ENCODE results near the gene CYP2B6.
"Not testable (repeated sequence)": the region's sequence is repeated elsewhere in the genome, so short reads cannot be mapped to it uniquely, and the experiment has no call there.

The CYP2B6 gene

DNA sequence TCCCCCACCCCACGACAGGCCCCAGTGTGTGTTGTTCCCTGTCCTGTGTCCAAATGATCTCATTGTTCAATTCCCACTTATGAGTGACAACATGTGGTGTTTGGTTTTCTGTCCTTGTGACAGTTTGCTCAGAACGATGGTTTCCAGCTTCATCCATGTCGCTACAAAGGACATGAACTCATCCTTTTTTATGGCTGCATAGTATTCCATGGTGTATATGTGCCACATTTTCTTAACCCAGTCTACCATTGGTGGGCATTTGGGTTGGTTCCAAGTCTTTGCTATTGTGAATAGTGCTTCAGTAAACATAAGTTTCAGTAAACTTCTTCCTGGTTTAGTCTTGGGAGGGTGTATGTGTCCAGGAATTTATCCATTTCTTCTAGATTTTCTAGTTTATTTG is 26.7 kb upstream of the CYP2B6 start:
- not testable (repeated sequence) for H3K27ac ChIP-seq (ENCODE audit: low read length); H3K9me3 ChIP-seq (ENCODE audit: control insufficient read depth in 1 of 2, low read length in 2 of 2); H3K4me1 ChIP-seq (ENCODE audit: control insufficient read depth in 1 of 2, insufficient read depth in 2 of 2, low read length in 2 of 2); H3K27me3 ChIP-seq (ENCODE audit: low read depth, low read length); H3K4me3 ChIP-seq (ENCODE audit: low read depth in 1 of 2, low read length in 2 of 2); H3K36me3 ChIP-seq (ENCODE audit: control insufficient read depth in 1 of 2, insufficient read depth in 2 of 2, low read length in 2 of 2)

- H3K4me1 ChIP-seq (ENCODE audit: control insufficient read depth in 1 of 2, insufficient read depth in 2 of 2, low read length in 2 of 2); H3K27me3 ChIP-seq (ENCODE audit: low read depth, low read length); H3K27ac ChIP-seq (ENCODE audit: low read length); H3K36me3 ChIP-seq (ENCODE audit: control insufficient read depth in 1 of 2, insufficient read depth in 2 of 2, low read length in 2 of 2); H3K4me3 ChIP-seq (ENCODE audit: low read depth in 1 of 2, low read length in 2 of 2); H3K9me3 ChIP-seq (ENCODE audit: control insufficient read depth in 1 of 2, low read length in 2 of 2): not testable (repeated sequence)
Observed at GRCh38 chr19:40965351-40965750, 25.7 kb upstream of the CYP2B6 start.

DNA sequence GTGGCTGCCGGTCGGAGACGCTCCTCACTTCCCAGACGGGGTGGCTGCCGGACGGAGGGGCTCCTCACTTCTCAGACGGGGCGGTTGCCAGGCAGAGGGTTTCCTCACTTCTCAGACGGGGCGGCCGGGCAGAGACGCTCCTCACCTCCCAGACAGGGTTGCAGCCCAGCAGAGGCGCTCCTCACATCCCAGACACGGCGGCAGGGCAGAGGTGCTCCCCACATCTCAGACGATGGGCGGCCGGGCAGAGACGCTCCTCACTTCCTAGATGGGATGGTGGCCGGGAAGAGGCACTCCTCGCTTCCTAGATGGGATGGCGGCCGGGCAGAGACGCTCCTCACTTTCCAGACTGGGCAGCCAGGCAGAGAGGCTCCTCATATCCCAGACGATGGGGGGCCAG is 24.5 kb upstream of the CYP2B6 start:
- not testable (repeated sequence) for H3K27me3 ChIP-seq (ENCODE audit: low read depth, low read length); H3K9me3 ChIP-seq (ENCODE audit: control insufficient read depth in 1 of 2, low read length in 2 of 2); H3K4me3 ChIP-seq (ENCODE audit: low read depth in 1 of 2, low read length in 2 of 2); H3K27ac ChIP-seq (ENCODE audit: low read length); H3K4me1 ChIP-seq (ENCODE audit: control insufficient read depth in 1 of 2, insufficient read depth in 2 of 2, low read length in 2 of 2); H3K36me3 ChIP-seq (ENCODE audit: control insufficient read depth in 1 of 2, insufficient read depth in 2 of 2, low read length in 2 of 2)

- H3K9me3 ChIP-seq (ENCODE audit: control insufficient read depth in 1 of 2, low read length in 2 of 2); H3K27ac ChIP-seq (ENCODE audit: low read length); H3K4me1 ChIP-seq (ENCODE audit: control insufficient read depth in 1 of 2, insufficient read depth in 2 of 2, low read length in 2 of 2); H3K36me3 ChIP-seq (ENCODE audit: control insufficient read depth in 1 of 2, insufficient read depth in 2 of 2, low read length in 2 of 2); H3K4me3 ChIP-seq (ENCODE audit: low read depth in 1 of 2, low read length in 2 of 2); H3K27me3 ChIP-seq (ENCODE audit: low read depth, low read length): not testable (repeated sequence)
Observed at GRCh38 chr19:40968065-40968464, 23.0 kb upstream of the CYP2B6 start.

DNA sequence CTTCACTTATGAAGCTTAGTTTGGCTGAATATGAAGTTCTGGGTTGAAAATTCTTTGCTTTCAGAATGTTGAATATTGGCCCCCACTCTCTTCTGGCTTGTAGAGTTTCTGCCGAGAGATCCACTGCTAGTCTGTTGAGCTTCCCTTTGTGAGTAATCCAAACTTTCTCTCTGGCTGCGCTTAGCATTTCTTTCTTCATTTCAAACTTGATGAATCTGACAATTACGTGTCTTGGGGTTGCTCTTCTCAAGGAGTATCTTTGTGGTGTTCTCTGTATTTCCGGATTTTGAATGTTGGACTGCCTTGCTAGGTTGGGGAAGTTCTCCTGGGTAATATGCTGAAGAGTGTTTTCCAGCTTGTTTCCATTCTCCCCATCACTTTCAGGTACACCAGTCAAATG is 21.4 kb upstream of the CYP2B6 start:
- not testable (repeated sequence) for H3K27me3 ChIP-seq (ENCODE audit: low read depth, low read length); H3K4me1 ChIP-seq (ENCODE audit: control insufficient read depth in 1 of 2, insufficient read depth in 2 of 2, low read length in 2 of 2); H3K36me3 ChIP-seq (ENCODE audit: control insufficient read depth in 1 of 2, insufficient read depth in 2 of 2, low read length in 2 of 2); H3K27ac ChIP-seq (ENCODE audit: low read length); H3K9me3 ChIP-seq (ENCODE audit: control insufficient read depth in 1 of 2, low read length in 2 of 2); H3K4me3 ChIP-seq (ENCODE audit: low read depth in 1 of 2, low read length in 2 of 2)

GRCh38 chr19:40970396-40971345 is 20.4 kb upstream of the CYP2B6 start:
- H3K36me3 ChIP-seq (ENCODE audit: control insufficient read depth in 1 of 2, insufficient read depth in 2 of 2, low read length in 2 of 2); H3K27me3 ChIP-seq (ENCODE audit: low read depth, low read length); H3K4me3 ChIP-seq (ENCODE audit: low read depth in 1 of 2, low read length in 2 of 2); H3K9me3 ChIP-seq (ENCODE audit: control insufficient read depth in 1 of 2, low read length in 2 of 2); H3K27ac ChIP-seq (ENCODE audit: low read length); H3K4me1 ChIP-seq (ENCODE audit: control insufficient read depth in 1 of 2, insufficient read depth in 2 of 2, low read length in 2 of 2): not testable (repeated sequence)

DNA sequence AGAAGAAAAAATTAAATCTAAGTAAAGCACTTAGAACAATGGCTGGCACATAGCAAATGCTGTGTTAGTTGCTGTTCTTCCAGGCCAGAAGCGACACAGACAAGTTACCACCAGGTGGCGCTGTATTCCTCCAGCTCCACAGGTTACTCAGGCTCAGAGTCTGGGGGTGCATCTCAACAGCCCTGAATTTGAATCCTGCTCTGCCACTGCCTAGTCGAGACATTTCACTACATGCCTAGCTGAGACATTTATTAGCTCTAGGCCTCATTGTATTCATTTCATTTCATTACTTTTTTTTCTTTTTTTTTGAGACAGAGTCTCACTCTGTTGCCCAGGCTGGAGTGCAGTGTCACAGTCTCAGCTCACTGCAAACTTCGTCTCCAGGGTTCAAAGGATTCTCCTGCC is 16.4 kb upstream of the CYP2B6 start:
- Histone ChIP-seq H3K27ac (ENCODE audit: low read length) (no peak overlapping the region), H3K9me3 (ENCODE audit: control insufficient read depth in 1 of 2, low read length in 2 of 2) (no peaks in the 10 kb centered on the region), H3K4me1 (ENCODE audit: control insufficient read depth in 1 of 2, insufficient read depth in 2 of 2, low read length in 2 of 2) (no peaks in the 10 kb centered on the region), H3K4me3 (ENCODE audit: low read depth in 1 of 2, low read length in 2 of 2) (no peak overlapping the region), H3K36me3 (ENCODE audit: control insufficient read depth in 1 of 2, insufficient read depth in 2 of 2, low read length in 2 of 2) (no peaks in the 10 kb centered on the region), H3K27me3 (ENCODE audit: low read depth, low read length) (no peaks in the 10 kb centered on the region)

DNA sequence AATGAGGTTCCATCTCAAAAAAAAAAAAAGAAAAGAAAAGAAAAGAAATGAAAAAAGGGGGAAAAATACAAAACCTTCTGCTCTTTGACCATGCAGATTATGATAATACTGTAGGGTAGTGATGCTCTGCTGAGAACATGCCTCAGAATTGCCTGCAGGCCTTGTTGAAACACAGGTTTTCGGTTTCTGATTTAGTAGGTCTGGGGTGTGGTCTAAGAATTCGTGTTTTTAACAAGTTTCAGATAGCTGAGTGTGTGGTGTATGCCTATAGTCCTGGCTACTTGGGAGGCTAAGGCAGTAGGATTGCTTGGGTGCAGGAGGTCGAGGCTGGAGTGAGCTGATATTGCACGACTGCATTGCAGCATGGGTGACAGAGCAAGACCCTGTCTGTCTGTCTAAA is 14.9 kb upstream of the CYP2B6 start:
- Histone ChIP-seq H3K36me3 (ENCODE audit: control insufficient read depth in 1 of 2, insufficient read depth in 2 of 2, low read length in 2 of 2) (no peaks in the 10 kb centered on the region), H3K4me1 (ENCODE audit: control insufficient read depth in 1 of 2, insufficient read depth in 2 of 2, low read length in 2 of 2) (no peaks in the 10 kb centered on the region), H3K9me3 (ENCODE audit: control insufficient read depth in 1 of 2, low read length in 2 of 2) (no peaks in the 10 kb centered on the region), H3K27me3 (ENCODE audit: low read depth, low read length) (no peaks in the 10 kb centered on the region), H3K27ac (ENCODE audit: low read length) (no peak overlapping the region), H3K4me3 (ENCODE audit: low read depth in 1 of 2, low read length in 2 of 2) (no peak overlapping the region)

DNA sequence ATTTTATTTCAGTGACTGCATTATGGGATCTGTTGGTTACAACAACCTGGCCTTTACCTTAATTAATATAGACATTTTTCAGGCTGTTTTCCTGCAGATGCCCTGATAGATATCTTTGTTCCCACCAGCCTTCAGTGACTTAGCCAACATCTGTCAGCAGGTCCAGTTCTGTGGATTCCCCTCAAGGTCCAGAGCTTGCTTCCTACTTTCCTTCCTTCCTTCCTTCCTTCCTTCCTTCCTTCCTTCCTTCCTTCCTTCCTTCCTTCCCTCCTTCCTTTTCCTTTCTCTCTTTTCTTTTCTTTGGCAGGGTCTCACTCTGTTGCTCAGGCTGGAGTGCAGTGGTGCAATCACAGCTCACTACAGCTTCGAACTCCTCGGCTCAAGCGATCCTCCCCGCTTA is 14.4 kb upstream of the CYP2B6 start:
- no peak overlapping the region for H3K4me3 ChIP-seq (ENCODE audit: low read depth in 1 of 2, low read length in 2 of 2)
- no peaks in the 10 kb centered on the region for H3K4me1 ChIP-seq (ENCODE audit: control insufficient read depth in 1 of 2, insufficient read depth in 2 of 2, low read length in 2 of 2)
- H3K9me3 ChIP-seq (ENCODE audit: control insufficient read depth in 1 of 2, low read length in 2 of 2) = no peaks in the 10 kb centered on the region
- no peaks in the 10 kb centered on the region for H3K36me3 ChIP-seq (ENCODE audit: control insufficient read depth in 1 of 2, insufficient read depth in 2 of 2, low read length in 2 of 2)
- H3K27me3 ChIP-seq (ENCODE audit: low read depth, low read length) = no peaks in the 10 kb centered on the region
- no peak overlapping the region for H3K27ac ChIP-seq (ENCODE audit: low read length)

DNA sequence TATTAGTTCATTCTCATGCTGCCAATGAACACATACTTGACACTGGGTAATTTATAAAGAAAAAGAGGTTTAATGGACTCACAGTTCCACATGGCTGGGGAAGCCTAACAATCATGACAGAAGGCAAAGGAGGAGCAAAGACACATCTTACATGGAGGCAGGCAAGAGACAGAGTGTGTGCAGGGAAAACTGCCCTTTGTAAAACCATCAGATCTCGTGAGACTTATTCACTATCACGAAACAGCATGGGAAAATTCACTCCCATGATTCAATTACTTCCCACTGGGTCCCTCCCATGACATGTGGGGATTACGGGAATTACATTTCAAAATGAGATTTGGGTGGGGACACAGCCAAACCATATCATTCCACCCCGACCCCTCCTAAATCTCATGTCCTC is 11.3 kb upstream of the CYP2B6 start:
- not testable (repeated sequence) for H3K9me3 ChIP-seq (ENCODE audit: control insufficient read depth in 1 of 2, low read length in 2 of 2); H3K27ac ChIP-seq (ENCODE audit: low read length); H3K4me3 ChIP-seq (ENCODE audit: low read depth in 1 of 2, low read length in 2 of 2); H3K4me1 ChIP-seq (ENCODE audit: control insufficient read depth in 1 of 2, insufficient read depth in 2 of 2, low read length in 2 of 2); H3K27me3 ChIP-seq (ENCODE audit: low read depth, low read length); H3K36me3 ChIP-seq (ENCODE audit: control insufficient read depth in 1 of 2, insufficient read depth in 2 of 2, low read length in 2 of 2)

DNA sequence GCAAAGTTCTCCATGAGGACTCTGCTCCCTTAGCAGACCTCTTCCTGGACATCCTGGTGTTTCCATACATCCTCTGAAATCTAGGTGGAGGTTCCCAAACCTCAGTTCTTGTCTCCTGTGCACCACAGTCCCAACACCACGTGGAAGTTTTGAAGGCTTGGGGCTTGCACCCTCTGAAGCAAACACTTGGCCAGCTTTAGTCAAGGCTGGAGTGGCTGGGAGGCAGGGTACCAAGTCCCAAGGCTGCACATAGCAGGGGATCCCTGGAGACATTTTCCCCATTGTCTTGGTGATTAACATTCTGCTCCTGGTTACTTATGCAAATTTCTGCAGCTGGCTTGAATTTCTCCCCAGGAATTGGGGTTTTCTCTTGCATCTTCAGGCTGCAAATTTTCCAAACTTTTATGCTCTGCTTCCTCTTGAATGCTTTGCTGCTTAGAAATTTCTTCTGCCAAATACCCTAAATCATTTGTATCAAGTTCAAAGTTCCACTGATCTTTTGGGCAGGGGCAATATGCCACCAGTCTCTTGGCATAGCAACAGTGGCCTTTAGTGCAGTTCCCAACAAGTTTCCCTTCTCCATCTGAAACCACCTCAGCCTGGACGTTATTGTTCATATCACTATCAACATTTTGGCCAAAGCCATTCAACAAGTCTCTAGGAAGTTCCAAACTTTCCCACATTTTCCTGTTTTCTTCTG is 10.2 kb upstream of the CYP2B6 start:
- not testable (repeated sequence) for H3K27me3 ChIP-seq (ENCODE audit: low read depth, low read length); H3K4me1 ChIP-seq (ENCODE audit: control insufficient read depth in 1 of 2, insufficient read depth in 2 of 2, low read length in 2 of 2); H3K27ac ChIP-seq (ENCODE audit: low read length); H3K9me3 ChIP-seq (ENCODE audit: control insufficient read depth in 1 of 2, low read length in 2 of 2); H3K4me3 ChIP-seq (ENCODE audit: low read depth in 1 of 2, low read length in 2 of 2); H3K36me3 ChIP-seq (ENCODE audit: control insufficient read depth in 1 of 2, insufficient read depth in 2 of 2, low read length in 2 of 2)

- Histone ChIP-seq H3K4me3 (ENCODE audit: low read depth in 1 of 2, low read length in 2 of 2) (no peak overlapping the region), H3K27me3 (ENCODE audit: low read depth, low read length) (no peaks in the 10 kb centered on the region), H3K4me1 (ENCODE audit: control insufficient read depth in 1 of 2, insufficient read depth in 2 of 2, low read length in 2 of 2) (no peaks in the 10 kb centered on the region), H3K36me3 (ENCODE audit: control insufficient read depth in 1 of 2, insufficient read depth in 2 of 2, low read length in 2 of 2) (no peaks in the 10 kb centered on the region), H3K9me3 (ENCODE audit: control insufficient read depth in 1 of 2, low read length in 2 of 2) (no peaks in the 10 kb centered on the region), H3K27ac (ENCODE audit: low read length) (no peak overlapping the region)
Observed at GRCh38 chr19:40981591-40981990, 9.5 kb upstream of the CYP2B6 start.

Data from muscle layer of duodenum (tissue), 2 donors.